HG03135 (cell line): ENCODE results near the gene PLXNB3.

Source experiments
- ATAC-seq: cut with Tn5 transposase; IDR thresholded peaks from one replicate; pipeline ENCODE4 v1.9.1; 2021; ENCODE audit warnings: mild to moderate bottlenecking, moderate library complexity; ENCODE audit not compliant: unreplicated experiment

The PLXNB3 gene

DNA sequence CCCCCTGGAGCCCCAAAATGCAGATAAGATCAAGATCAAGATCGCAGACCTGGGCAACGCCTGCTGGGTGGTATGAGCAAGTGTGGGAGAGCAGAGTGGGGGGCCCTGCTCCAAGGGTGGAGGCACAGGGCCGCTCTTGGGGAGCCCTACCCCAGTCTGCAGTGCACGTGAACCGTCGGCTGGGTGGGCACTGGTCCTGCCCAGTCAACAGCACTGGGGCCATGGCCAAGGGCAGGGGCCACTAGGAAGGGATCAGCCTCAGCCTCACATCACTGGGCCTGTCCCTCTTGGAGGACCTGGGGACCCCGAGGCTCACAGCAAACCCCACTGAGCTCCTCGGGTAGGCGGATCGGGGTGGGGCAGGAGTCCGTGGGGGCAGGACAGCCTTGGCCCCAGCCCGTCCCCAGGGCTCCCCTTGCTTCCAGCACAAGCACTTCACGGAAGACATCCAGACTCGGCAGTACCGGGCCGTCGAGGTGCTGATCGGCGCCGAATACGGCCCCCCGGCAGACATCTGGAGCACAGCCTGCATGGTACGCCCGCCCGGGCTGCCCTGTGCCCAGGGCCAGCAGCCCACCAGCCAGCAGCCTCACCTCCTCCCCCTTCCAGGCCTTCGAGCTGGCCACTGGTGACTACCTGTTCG is 20.4 kb downstream of the PLXNB3 start:
- ATAC-seq = no peak

DNA sequence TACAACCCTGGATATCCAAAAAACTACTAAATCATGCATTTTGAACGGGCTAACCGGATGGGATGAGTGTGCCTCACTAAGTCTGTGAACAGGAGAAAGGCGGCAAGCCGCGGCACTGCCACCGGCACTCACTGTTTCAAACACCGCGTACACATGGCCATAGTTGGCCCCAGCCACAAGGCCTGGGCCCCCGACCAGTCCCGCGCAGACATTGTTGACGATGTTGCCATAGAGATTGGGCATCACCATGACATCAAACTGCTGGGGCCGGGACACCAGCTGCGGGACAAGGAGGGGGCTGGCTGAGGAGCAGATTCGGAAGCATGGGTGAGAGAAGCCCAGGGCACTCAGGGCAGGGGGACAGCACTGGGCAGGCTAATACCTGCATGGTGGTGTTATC is 22.6 kb downstream of the PLXNB3 start:
- ATAC-seq = no peak

DNA sequence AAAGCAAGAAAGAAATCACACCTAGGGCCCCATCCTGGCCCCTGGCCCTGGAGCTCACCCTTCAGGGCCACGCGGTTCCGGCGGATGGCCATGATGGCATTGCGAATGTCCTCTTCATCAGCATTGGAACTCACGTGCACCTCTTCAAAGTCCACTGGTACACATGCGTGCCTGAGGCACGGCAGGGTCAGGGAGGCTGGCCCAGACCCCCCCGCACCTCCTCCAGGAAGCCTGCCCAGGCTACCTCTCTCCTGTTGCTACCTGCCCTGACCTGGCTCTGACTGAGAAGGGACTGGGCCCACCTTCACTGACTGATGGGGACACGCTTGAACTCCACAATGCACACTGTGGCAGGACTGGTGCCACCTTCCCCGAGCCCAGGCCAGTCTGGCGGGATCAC is 25.6 kb downstream of the PLXNB3 start:
- ATAC-seq = no peak

DNA sequence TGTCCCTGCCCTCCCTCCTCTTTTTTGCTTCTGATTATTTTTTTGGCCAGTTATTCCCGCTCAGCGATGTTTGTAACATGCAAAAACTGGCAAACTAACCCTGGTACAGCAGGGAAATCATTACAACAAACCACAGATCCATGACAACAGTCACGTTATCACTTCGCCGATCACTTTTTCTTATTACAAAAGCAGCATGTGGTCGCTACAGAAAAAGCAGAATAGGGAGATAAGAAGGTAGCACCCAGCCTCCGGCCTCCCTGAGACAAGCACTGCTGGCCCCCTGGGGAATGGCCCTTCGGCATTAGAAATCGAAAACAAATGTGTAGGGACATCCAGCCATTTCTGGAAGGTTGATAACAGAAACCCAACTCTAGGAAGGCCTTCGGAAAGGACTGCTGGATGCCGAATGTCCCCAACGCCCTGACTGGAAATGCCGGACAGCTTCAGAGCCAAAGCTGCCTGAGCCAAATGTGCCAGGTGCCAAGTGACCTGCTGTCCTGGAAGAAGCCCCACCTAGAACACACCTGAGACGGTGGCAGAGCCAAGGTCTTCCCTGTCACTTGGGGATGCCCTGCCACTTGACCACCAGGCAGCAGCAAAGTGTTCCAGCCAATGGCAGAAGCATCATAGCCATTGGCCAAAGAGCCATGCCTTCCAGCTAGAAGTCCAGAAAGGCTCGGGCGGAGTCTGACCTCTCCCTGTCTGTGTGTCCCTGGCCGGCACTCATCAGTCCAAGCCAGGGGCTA is 27.2 kb downstream of the PLXNB3 start:
- ATAC-seq = no peak

DNA sequence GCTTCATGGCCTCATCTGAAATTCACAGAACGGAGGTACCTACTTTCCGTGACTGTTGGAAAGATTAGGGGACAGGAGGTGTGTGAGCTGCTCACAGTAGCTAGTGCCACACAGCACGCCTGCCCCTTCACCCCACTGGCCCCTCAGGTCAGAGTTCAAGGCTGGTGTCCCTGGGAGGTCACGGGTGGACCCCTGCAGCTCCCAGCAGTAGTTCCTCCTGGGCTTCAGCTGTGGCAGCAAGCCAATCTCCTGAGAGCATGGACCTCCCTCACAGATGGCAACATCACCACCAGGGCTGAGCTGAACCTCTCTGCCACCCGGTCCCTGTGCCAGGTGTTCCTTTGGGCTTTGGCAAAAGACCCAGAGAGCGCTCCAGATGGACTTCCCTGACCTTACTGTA is 28.3 kb downstream of the PLXNB3 start:
- ATAC-seq = no peak

DNA sequence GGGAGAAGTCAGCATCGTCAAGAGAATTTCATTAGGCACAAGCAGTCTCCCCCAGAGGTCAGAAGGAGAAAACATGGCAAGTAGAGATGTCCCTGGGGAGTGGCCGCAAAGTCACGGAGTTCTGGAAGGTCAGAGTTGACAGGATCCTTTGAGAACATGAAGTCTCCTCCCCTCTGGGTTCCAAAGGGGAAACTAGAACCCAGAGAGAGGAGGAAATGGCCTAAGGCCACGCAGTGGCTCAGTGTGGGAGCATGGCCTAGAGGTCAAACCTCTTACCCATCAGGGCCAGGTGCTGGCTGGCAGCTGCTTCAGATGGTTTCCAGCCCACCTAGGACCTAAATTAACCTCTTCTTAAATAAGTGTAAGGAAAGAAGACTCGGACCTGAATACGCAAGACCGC is 29.2 kb downstream of the PLXNB3 start:
- ATAC-seq = no peak

DNA sequence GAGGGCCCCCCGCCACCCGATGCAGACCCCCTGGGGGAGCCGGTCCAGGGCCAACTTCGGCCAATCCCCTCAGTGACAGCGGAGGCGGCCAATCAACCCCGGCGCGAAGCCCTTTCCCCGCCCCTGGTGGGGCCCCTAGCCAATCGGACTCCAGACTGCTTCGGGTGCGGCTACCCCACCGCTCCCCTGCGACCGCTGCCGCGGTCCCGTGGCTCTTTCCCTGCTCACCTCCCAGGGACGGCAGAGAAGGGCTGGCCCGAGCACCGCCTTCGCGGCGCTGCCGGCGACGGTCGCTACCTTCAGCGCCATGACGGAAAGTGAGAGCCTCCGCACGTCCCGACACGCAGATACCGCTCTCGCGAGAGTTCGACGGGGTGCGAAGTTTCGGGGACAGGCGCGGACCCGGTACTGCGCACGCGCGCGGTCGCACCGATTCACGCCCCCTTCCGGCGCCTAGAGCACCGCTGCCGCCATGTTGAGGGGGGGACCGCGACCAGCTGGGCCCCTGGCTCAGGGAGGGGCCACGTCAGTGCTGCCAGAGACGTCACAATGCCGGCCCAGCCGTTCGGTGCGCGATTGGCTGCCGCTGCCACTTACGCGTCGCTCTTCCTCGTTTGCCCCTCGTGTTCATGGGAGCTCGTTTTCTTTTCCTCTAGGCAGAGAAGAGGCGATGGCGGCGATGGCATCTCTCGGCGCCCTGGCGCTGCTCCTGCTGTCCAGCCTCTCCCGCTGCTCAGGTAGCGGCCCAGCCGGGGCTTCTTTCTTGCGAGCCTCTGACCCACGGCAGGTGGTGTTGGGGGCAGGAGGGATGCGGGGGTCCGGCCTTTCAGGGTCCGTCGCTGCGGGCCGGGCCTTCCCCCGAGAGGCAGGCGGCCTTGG is 30.2 kb downstream of the PLXNB3 start, which contains the start of the genes IDH3G and SSR4:
Gene IDH3G (minus strand): TSS at position 358 of the 879 bp plus-strand sequence. CDS start 49 bp downstream, at position 309.
Gene SSR4 (plus strand): TSS at position 651 of the 879 bp plus-strand sequence. CDS start 20 bp downstream, at position 671.
- peak; percentile 89 for ATAC-seq

DNA sequence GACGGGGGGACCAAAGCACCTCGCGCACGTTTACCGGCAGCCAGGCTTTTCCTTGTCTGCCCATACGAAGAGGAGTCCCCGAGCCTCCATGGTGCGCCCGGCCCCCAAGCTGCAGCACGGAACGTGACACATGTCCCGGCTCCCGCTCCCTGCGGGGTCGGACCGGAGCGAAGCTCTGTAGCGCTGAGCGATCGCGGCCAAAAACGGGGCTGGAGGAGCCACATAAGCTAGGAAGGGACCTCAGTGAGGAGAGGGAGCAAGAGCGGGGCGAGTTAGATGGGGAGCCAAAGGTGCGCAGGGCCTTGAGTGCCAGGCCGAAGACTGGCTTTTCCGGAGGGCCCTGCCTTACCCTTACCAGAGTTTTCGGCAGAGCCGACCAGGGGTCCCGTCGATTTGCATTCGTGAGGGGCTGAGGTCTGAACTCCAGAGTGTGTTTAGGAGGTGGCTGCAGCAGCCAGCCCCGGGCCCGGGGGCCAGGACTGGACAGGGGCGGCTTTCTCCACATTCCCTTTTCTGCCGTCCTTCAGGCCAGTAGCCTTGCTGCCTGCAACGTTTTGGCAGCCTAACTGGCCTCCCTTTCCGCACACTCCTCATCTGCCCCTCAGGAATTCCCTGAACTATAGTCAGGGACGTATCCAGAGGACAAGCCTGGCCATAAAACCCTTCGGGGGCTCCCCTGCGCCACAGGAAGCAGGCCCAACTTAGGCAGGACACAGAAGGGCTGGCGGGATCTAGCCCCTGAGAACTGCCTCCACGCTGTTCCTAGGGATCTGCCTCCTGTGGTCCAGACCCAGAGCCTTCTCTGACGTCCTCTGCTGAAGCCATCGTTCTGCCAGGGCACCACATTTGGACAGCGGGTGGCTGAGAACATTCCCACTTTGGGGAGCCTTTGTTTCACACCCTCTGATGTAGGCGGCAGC is 31.1 kb downstream of the PLXNB3 start:
- peak; percentile 5 for ATAC-seq

DNA sequence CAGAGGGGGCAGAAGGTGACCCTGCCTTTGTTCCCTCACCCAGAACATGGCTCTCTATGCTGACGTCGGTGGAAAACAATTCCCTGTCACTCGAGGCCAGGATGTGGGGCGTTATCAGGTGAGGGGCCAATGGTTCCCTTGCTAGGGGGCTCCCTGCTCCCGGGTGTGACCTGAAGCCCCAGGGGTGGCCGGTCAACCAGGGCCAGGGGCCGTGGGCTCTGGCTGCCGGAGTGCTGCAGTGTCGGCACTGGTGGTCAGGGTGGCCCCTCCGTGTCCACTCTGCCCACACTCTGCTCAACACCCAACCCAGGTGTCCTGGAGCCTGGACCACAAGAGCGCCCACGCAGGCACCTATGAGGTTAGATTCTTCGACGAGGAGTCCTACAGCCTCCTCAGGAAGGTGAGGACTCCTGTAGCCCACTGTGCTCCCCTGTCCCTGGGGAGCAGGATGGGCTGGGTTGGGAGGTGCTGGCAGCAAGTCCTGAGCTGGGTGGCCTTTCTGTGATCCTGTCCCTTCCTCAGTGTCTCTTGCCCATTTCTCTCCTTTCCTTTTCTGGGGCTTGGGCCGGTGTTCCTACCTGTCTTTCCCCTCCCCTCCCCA is 33.5 kb downstream of the PLXNB3 start:
- no peak for ATAC-seq

DNA sequence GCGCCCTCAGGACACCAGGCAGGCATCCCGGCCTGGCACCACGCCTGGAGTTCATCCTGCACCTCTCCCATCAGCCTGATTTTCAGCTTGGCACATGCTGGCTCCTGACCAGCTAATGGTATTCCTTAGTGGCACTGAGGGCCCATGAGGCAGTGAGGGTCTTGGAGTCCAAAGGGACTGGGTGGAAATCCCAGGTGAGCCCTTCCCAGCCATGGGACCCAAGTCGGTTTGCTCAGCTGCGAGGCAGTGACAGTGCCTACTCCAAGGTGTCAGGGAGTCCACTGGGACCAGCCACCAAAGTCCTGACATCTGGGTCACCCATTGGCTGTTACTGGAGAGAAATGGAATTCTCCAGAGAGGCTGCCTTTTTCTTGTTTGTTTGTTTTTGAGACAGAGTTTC is 35.3 kb downstream of the PLXNB3 start:
- no peak for ATAC-seq

DNA sequence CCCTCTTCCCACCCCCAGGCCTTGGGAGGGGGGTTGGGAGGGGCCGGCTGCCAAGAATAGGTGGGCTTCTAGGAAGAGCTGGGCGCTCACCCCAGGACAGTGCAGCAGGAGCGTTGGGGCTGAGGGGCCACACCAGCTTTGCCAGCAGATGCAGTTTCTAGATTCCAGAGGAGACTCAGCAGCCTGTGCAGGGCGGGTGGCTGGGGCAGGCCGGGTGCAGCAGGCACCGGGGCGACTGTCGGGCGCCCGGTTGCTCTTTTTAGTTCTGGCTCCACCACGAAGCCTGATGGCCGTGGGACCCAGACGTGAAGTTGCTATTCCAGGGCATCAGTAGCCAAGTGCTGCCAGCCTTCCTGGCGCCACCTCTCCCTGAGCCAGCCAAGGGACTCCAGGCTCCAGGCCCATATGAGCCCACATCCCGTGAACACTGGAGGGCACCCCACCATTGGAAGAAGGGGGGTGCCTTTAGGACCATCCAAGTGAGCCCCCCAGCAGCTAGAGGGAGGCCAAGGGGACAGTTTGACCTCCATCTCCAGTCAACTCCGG is 36.2 kb downstream of the PLXNB3 start:
- ATAC-seq = no peak

DNA sequence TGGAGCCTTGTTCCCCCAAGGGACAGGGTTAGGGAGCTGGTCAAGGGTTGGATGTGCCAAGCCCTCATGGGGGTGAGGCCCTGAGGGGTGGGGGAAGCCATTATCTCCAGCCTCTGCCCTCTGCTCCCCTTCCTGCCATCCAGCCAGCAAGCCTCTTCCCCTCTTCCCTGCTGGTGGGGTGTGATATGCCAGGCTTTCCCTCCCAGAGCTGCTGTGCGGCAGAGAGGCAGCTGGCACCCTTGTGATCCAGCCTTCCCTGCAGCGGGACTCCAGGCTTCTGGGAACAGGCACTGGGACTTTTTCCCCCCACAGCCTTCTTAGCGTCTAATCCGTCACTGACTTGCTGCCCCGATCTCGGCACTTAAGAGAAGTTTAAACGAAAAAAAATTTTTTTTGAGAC is 36.7 kb downstream of the PLXNB3 start:
- no peak for ATAC-seq

DNA sequence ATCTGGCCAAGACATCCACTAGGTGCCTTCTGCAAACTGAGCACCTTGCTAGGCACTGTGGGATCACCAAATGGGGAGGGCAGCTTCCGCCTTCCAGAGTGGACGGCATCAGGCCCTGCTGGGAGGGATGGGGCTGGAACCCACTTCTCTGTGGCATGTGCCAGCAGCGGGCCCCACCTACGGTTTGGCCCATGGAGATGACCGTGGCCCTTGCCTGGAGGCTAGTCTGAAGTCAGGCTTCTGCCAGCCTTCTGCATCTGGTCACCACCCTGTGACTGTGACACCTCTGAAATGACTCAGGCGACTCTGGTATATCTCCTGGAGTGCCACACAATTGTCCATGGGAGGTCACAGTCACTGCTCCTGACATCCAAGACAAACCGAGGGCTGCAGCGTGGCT is 37.6 kb downstream of the PLXNB3 start:
- no peak for ATAC-seq

DNA sequence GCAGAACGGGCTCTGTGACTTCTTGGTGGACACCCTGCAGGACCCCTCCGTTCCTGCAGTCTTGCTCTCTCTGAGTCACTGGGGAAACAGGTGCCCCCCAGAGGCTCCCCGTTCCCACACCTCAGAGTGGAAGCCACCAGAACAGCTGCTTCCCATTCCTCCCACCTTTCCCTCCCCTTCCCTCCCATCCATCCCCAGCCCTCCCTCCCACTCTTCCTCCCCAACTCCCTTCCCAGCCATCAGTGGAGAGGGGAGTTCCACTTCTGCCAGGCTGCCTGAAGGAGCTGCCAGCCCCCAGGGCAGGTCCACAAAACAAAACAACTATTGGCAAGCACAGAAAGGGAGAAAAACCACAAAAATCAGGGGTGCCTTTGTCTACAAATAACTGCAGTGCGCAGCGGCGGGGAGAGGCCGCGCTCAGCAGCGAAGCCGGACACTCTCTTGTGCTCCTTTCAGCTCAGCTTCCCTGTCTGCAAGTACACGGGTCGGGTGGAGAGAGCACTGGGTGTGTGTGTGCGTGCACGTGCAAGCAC is 38.5 kb downstream of the PLXNB3 start:
- no peak for ATAC-seq

DNA sequence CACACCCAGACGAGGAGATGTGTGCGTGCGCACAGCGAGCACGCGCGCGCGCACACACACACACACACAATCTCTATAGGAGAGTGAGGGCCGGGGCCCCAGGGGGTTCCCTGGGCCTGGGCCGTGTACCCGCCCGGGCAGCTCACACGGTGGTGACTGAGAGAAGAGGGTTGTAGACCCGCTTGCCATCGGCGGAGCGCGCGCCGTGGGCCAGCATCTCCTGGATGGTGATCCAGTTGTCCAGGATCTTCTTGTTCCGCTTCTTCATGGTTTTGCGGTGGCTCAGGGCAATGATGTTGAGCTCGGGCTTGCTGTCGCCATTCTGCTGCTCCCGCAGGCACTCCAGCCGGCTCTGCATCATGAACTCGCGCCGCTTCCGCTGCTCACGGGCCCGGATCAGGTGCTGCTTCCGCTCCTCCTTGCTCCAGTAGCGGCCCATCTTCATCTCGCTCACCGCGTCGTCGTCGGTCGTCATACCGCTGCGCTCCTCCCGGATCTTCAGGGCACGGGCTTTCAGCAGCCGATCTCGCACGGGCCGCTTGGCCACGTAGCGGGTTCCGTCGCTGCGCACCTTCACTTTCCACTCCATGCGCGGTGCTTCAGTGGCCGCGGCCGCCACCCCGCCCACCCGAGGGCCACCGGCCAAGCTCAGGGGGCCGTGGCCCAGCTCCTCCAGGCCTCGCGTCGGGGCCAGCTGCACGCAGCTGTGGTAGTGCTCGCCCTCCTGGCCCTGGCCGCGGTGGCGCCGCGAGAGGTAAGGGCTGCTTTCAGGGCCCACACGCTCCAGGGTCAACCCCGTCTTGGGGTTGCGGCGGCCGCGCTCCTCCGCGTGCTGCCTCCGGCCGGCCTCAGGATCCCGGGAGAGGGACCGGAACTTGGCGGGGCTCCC is 39.4 kb downstream of the PLXNB3 start:
- no peak for ATAC-seq

DNA sequence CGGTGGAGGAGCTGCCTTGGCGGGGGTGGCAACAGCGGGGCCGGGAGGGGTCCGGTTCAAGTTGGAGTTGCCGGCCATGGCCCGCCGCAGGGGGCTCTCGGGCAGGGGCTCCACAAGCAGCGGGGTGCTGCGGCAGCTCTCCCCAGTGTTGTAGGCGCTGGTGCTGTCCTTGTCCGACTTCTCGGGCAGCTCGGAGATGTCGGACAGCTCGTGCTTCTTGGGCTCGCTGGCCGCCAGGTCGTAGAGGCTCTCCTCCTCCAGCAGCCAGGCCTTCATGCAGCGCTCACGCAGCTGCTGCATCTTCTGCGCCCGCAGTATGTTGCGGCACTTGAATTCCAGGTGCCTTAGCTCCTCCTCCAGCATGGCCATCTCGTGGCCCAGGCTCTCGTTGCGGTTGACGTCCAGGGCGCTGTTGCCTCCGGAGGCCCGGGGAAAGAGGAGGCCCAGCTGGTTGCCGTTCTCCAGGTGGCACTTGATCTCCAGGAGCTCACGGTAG is 40.1 kb downstream of the PLXNB3 start:
- no peak for ATAC-seq

DNA sequence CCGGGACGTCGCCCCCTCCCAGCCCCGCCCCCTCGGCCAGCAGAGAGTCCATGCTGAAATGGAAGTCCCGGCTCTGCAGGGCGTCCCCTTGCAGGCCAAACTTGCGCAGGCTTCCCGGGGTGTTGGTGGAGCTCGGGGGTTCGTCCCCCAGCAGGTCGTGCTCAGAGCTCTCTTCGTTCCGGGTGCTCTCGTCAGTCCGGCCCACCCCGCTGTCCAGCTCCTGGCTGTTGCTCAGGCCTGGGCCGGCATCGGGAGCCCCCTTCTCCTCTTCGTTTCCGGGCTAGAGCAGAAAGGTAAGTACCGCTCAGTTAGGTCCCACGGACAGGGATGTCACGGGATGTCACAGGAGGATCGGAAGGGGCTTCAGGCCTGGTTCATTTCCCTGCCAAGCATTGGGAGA is 40.6 kb downstream of the PLXNB3 start:
- no peak for ATAC-seq

DNA sequence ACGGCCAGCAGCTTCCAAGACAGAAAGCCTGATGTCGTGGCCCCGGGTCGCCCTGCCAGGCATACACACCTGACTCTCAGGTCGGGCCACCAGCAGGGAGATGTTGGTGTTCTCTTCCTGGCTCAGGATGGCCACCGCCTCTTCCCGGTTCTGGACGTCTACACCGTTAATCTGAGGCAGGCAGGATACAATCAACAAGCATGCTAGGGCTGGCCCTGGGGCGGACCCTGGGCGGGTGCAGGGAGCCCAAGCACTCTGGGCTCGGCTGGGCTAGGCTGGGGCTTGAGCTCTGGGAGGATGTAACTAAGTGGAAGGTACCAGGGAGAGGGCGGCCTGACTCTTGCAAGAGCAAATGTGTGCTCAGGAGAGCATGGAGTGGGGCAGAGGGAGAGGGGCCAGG is 41.4 kb downstream of the PLXNB3 start:
- ATAC-seq = no peak
